HG03045 (cell line): ENCODE results near the gene LHX4.

ENCODE experiments used
- ATAC-seq: cut with Tn5 transposase; IDR thresholded peaks from one replicate; pipeline ENCODE4 v1.9.1; 2021; ENCODE audit warnings: mild to moderate bottlenecking, moderate library complexity; ENCODE audit not compliant: unreplicated experiment

Gene LHX4

DNA sequence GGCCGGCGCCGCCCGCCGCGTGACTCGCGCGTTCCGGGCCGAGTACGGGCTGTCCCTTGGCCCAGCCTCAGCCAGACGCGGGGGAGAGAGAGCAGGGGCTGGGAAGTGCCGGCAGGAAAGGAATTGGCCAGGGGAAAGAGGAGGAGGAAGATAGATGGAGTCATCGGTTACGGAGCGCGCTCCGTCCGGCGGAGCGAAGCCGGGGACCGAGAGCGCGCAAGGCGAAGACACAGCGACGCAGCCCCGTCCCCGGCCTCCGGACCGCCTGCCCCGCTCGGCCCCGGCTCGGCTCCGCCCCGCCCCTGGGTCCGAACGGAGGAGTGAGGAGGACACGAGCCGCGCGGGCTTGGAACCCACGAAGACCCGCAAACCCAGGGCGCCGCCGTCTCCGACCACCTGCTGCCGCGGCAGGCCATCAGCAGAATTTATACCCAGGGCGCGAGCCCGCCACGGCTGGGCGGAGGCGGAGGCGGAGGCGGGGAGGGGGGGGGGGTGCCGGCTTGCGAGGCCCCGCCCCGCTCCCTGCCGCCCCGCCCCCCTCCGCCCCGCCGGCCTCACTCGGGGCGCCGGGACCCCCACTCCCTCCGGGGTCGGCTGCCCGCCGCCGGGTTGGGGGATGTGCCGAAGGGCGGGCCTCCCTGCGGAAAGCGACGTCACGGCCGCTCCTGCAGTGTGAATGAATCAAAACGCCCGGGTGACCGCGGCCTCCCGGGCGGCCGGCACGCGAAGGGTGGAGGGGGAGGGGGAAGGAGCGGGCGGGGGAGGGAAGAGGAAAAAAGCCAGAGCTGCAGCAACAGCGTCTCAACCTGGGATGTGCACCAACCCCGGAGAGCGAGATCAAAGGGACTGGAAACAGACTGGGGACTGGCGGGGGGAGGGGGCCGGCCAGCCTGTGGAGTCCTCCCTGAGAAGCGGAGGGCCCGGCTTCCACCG is at the start of gene LHX4:
Gene LHX4, plus strand, starts transcription at position 782 of the 933 bp plus-strand sequence. CDS start 266 bp downstream, outside the sequence.
- no peak for ATAC-seq

GRCh38 chr1:180181048-180181447 is 49.0 kb upstream of the LHX4 start:
- no peak for ATAC-seq

DNA sequence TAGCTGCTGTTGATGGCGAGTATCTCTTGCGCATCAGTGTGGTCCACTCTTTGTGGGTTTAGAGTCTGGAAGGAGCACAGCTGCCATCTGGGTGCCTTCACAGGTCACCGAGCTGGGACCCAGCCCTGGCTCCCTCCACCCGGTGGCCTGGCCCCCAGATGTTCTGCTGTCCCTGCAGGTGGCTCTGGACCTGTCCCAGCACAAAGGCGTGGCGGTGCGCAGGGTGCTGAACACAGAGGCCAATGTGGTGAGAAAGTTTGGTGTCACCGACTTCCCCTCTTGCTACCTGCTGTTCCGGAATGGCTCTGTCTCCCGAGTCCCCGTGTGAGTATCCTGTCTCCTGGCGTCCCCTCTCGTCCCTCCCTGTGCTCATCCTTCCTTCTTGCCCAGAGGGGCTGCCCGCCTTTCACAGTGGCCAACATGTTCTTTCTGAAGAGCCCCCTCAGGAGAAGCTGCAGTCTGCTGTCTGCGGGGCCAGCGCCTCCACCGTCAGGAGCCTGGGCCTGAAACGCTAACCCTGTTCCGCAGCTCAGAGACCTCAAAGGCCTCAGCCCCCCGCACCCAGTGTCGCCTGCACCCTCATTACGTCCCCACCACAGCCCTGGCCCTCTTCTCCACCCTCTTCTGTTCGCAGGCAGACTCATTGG is 47.9 kb upstream of the LHX4 start:
- ATAC-seq, result no peak

GRCh38 chr1:180182643-180183311 is 47.3 kb upstream of the LHX4 start:
- no peak for ATAC-seq

DNA sequence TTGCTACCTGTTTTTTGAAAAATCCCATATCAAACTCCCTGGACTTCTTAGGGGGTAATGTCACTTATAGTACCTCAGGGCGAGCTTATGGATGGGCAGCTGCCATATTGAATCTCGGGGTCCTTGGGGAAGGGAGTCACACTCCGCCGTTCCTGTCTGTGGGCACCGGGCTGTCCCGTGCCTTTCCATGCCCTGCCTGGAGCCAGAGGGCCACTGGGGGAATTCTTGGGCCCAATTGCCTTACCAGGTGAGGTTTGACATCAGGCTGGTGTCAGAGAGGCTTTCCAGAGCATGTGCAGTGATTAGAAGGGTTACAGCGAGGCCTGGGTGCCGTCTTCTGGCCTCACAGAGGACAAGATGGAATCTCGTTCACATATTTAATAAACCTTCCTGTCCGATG is 46.6 kb upstream of the LHX4 start:
- ATAC-seq, result no peak

DNA sequence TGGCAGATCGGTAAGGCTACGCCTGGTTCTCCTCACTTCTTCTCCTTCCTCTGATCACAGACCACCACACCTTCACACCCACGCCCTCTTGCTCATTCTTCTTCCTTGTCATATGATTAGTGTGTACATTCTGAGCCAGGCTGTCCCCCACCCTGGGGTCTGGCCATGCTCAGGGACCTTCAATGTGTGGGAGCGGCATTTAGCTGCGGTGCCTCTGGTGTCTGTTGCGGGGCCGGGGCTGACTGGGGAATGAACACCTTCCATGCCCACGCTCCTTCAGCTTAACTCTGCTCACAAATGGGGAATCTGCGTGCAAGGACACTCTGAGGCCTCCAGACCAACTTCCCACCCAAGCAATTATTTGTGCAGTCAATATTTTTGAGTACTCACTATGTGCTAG is 46.0 kb upstream of the LHX4 start:
- ATAC-seq, result no peak

DNA sequence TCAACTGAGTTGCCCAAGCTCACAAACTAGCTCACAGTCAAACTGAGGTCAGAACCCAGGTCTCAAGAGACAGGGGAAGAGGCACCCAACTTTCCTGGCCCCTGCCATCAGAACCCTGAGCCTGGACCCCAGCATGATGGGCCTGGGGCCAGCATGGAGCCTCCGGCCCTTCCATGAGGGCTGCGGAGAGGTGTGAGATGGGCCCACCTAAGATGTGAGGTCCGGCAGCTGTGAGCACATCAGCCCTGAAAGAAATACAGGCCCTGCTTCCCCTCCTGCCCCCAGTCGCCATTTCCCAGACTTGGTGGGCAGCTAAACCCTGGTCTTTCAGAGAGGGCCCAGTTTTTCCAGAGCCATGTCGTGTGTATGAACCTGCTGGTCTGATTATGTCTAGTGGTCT is 44.8 kb upstream of the LHX4 start:
- ATAC-seq, result no peak

DNA sequence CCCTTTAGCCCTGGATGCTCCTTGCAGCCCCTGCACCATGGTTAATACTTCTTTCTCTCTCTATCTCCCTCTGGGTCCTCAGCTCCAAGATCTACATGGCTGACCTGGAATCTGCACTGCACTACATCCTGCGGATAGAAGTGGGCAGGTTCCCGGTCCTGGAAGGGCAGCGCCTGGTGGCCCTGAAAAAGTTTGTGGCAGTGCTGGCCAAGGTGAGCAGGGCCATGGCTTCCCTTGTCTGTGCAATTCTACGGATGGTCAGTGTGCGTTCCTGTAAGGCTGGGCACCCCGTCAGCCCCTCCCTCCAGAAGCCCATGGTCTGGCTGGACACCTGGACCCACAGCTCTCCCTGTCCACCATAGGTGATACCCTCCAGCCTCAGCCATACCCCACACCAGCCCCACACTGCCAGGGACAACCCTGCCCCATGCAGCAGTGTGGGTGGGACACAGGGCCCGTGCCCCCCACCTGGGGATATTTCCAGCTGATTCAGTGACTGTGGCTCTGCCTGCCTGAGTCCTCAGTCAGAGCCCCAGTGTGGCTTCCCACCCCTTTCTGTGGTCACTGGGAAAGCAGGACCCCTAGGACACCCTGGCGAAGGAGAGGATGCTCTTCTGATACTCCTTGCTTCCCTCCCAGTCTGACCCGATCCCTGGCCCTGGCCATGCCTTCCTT is 44.0 kb upstream of the LHX4 start:
- ATAC-seq, result no peak

- no peak for ATAC-seq
Observed at GRCh38 chr1:180186831-180187230, 43.2 kb upstream of the LHX4 start.

GRCh38 chr1:180187626-180188025 is 42.4 kb upstream of the LHX4 start:
- no peak for ATAC-seq

DNA sequence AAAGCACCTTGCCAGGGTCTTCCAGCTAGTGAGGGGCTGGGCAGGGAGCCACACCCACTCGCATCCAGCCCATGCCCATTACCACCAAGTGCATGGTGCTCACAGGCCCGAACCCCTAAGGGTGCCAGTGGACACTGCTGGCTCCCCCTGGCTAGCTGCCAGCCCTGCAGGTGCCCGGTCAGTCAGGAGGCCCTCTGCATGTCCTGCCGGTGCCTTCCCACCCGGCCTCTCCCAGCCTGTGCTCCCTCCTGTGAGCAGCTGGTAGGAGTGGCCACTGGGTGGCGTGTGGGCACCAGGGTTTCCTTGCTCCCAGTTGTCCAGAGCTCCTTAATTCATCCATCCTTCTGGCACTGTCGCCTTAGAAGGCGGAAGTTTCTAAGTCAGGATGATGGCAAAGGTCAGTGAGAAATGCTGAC is 42.0 kb upstream of the LHX4 start:
- ATAC-seq, result no peak

DNA sequence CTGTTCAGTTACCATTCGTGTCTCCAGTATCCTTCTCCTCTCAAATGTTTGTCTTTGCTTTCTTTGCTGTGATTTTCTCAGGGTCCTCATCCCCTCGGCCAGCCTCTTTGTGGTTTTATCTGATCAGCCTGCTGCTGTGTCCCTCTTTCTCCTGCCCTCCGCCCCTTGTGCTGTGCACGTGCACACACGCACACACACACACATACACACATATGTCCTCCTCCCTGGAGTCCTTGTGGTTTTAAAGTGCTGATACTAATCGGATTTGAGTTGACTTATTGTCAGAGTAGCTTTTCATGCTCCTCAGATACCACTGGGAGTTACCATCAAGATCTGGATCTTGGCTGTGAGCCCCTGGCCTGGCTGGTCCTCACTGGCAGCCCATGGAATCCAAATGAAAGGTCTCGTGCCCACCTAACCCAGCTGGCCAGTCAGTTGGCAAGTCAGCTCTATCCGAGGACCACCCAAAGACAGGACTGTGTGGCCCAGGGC is 41.3 kb upstream of the LHX4 start:
- no peak for ATAC-seq

DNA sequence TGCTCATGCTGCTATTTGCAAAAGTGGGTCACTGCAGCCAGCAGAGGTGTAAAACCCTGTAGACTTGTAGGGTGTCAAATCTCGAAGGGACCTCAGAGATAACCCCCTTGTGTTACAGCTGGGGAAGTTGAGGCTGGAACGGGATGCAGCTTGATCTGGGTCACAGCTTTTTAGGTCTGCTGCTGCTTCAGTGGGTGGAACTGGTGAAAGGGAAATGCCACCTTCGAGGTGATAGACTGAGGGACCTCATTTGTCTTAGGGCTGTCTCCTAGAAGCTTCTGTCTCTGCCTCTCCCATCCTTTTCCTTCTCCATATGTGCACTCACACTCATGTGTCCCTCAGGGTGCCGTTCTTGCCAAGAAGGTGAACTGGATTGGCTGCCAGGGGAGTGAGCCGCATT is 40.0 kb upstream of the LHX4 start:
- ATAC-seq, result no peak

GRCh38 chr1:180192172-180192571 is 37.9 kb upstream of the LHX4 start:
- ATAC-seq, result no peak

DNA sequence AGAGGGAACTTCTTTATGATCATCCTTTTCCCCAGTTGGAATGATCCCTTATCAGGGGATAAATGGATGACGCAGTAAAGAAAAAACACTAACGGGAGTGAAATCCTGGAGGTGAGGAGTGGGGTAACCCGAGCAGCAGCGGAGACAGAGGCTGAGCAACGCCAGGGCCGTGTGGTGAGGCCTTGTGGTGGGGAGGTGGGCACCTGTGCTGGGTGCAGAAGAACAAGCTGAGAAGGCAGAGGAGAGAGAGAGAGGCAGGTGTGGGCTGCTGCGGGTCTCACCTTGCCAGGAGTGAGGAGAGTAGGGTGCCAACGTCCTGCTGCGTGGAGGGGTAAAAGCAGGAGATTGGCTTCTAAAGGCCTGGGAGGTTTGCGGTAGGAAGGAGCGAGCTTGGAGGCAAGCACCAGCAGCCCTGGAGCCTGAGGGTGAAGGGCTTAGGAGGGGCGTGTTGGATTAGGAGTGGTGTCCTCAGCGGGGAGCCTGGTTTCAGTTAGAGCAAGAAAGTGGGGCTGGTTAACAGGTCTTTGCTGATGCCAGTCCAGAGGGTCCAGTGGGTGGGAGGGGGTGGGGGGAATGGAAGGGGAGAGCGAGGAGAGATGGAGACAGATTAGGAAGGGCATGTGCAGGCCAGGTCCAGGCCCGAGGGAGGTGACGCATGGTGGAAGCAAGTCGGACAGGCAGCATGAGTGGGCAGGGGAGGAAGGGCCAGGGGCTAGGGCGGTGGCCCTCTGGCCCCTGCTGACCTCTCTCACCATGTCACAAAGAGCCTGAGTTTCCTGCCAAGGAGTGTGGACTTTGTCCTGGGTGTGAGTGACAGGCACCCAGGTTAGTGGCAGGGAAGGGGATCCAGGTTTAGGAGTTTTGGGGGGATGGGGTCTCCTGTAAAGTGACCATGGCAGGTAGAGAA is 36.7 kb upstream of the LHX4 start:
- no peak for ATAC-seq

DNA sequence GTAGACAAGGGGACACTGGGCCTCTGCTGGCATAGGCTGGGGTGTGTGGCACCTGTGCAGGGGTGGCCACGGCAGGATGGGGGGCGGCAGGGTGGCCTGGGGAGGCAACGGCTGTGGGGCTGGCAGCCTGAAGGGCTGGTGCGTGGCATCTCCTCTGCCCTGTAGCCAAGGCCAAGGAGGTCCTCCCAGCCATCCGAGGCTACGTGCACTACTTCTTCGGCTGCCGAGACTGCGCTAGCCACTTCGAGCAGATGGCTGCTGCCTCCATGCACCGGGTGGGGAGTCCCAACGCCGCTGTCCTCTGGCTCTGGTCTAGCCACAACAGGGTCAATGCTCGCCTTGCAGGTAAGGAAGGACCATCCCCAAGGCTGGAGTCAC is 36.0 kb upstream of the LHX4 start:
- no peak for ATAC-seq

- no peak for ATAC-seq
Observed at GRCh38 chr1:180194546-180195207, 35.4 kb upstream of the LHX4 start.

DNA sequence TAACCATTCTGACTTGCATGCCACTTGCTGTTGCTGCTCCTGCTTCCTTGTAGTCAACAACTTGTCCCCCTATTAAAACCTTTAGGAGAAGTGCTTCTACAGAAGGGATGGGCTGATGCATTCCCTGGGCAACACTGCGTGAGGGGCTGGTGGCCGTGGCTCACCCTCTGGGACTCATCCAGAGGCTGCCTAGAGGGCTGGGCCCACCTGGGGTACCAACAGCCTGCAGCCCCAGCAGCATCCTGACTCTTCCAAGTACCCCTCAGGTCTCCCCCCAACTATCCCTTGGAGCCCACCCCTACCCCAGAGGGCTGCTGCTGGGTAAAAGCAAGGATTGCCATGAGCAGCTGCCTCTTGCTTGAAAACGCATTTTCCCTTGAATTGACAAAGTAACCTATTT is 34.7 kb upstream of the LHX4 start:
- ATAC-seq, result no peak

DNA sequence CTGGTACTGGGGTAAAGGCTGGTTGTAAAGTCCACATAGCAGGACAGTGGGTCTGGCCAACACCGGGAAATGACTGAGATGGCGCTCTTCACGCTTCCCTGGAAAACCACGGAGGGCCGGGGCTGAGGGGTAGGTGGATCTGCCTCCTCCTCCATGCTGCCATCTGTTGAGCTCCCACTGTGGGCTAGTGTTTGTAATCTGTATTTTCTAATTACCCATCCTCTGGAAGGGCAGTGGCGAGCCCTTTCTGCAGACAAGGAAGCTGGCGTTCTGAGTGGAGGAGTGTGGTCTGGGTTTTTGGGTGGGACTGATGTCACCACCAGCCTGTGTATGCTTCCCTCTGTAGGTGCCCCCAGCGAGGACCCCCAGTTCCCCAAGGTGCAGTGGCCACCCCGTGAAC is 34.1 kb upstream of the LHX4 start:
- no peak for ATAC-seq
